GM19395 (cell line): ENCODE measurements around the gene USH1C.

Experiments used
- ATAC-seq: cut with Tn5 transposase; IDR thresholded peaks from one replicate; pipeline ENCODE4 v1.9.1; 2021; ENCODE audit warnings: mild to moderate bottlenecking, moderate library complexity; ENCODE audit not compliant: unreplicated experiment

USH1C gene

DNA sequence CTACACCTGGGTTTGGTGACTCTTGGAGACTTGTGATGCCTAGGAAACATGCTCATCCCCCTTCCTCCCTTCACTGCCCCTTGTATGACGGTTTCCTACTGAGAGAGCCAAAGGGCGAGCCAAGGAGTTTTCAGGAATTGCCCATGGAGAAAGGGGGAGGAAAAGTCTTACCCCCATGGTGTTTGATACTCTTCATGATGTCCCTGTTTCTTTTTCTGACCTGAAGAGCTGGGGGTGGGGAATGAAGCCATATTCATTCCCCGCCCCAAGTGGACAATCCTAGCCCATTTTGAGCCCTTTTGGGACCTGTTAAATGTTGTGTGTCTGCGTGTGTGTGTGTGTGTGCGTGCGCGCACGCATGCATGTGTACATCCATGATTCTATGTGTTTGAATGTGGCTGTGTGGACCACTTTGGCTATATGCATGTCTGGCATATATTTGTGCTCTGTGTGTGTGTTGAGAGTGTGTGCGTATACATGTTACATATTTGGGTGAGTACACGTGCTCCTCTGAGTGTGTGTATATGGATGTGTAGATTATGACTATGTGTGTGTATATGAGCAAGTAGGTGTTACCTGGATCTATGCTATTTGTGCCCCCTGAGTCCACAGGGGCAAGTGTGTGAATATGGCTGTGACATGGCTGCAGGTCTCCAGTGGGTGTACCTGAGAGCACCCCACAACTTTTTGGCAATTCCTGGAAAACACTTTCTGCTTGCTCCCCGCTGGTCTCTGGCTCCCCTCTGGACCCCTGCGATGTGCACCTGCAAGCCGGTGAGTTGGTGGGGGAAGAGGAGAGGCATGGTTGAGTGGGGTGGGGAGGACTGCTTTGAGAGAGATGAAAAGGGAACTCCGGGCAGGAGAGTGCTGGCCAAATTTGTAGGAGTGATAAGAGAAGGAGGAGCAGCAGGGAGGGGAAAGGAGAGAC is 27.5 kb upstream of the USH1C start:
- ATAC-seq, result no peak

- ATAC-seq, result no peak
These were observed 25.8 kb upstream of the USH1C start for GRCh38 chr11:17570034-17570433.

DNA sequence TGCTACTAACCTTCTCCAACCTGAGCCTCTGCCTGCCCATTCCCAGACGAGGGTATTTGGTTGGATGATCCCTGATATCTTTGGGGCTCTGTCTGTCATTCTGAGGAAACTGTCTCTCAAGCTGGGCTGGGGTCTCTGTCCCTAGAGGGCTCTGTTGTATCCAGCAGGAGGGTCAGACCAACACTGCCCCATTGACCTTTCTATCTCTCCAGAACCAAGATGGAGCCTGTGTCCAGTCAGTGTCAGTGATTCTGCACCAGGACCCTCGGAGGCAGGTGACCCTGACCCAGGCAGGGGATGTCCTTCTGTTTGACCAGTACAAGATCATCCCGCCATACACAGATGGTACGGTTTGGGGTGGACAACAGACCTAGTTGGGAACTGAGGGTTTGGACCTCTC is 24.7 kb upstream of the USH1C start:
- no peak for ATAC-seq

- no peak for ATAC-seq
These were observed 20.4 kb upstream of the USH1C start for GRCh38 chr11:17564687-17565042.

GRCh38 chr11:17563961-17564686 is 19.9 kb upstream of the USH1C start:
- no peak for ATAC-seq

DNA sequence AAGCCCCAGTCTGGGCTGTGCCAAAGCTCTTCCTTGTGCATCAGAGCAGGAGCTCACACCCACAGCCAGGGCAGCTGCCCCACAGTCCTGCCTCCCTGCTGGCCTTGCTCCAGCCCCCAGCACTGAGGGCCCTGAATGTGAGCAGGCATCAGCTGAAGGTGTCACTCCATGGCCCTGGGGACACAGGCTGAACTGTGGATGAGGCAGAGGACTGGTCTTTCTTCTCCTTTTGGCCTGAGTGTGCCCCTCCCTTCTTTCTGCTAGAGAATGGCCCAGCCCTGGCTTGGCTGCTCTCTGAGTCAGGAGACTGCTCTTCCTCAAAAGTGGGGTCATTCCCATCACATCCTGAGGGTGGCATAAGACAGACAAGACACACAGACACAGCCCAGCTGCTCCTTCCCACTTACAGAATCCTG is 19.0 kb upstream of the USH1C start:
- no peak for ATAC-seq

GRCh38 chr11:17561526-17561925 is 17.3 kb upstream of the USH1C start:
- ATAC-seq, result no peak

- ATAC-seq, result no peak
These were observed 16.8 kb upstream of the USH1C start for GRCh38 chr11:17561111-17561415.

- ATAC-seq, result no peak
These were observed 16.3 kb upstream of the USH1C start for GRCh38 chr11:17560281-17561110.

- ATAC-seq, result no peak
These were observed 15.3 kb upstream of the USH1C start for GRCh38 chr11:17559341-17560087.

- ATAC-seq, result no peak
These were observed 14.7 kb upstream of the USH1C start for GRCh38 chr11:17558916-17559315.

DNA sequence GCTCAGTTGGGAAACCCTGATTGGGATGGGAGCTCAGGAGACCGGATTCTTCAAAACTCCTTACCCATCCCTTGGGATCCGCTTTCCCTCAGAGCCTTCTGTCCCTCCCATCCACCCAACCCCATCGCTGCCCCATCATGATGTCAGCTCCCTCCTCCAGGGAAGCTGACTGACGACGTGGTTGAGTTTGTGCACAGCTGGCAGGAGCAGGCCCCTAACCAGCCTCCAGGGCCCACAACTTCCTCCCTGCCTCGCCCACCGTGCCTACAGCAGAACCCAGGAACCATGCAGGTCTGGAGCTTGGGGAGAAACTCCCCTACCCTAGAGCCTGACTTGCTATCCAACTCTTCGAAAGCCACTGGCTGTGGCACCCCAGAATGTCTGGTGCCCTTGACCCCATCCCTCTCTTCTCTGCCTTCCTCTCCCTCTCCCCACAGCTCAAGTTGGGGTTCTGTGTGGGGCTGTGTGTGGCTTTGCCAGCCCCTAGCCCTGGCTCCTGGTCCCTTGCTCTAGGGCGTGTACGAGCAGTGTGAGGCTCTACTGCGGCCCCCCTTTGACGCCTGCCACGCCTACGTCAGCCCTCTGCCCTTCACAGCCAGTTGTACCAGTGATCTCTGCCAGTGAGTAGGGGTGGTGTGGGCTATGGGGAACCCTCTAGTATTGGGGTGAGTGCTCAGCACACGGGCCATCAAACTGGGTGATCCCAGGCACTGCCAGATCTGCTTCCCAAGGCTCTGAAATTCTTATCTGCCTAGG is 14.0 kb upstream of the USH1C start:
- no peak for ATAC-seq

DNA sequence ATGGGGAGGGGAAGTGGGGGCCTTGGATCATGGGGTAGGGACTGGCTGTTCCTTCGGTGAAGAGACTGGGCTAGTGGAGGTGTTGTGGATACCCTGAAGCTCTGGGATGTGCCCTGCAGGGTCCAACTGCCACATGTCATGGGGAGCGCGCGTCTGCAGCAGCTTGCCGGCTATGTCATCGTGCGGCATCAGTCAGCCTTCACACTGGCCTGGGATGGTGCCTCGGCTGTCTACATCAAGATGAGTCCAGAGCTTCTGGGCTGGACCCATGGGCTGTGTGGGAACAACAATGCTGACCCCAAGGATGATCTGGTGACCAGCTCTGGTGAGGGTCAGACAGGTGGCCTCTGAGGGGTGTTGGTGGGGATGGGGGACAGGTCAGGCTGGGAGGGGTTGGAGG is 12.8 kb upstream of the USH1C start:
- no peak for ATAC-seq

DNA sequence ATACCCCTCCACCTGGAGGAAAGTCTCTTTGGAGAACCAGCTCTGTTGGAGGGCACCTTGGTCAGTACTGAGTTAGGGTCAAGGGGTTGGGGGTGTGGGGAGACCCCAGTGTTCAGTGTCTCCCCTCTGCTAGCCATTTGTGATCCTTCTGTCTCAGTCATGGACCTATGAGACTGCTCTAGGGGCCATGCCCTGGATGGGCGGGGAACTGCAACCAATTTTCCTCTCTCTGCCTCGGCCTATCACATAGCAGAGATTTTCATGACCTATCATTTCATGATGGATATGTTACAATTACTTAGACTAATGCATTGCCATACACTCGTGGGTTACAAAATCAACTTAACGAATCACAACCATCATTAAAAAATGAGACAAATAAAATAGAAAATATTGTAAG is 10.3 kb upstream of the USH1C start:
- no peak for ATAC-seq

DNA sequence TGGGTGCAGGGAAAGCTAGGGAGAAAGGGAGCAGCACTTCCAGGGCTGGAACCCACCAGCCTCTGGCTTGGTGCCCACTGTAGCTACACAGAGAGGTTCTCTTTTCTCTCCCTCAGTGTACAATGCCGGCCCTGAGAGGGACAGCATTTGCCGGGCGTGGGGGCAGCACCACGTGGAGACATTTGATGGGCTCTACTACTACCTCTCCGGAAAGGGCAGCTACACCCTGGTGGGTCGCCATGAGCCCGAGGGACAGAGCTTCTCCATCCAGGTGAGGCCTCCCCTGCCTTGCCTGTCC is 9.0 kb upstream of the USH1C start:
- ATAC-seq, result no peak

DNA sequence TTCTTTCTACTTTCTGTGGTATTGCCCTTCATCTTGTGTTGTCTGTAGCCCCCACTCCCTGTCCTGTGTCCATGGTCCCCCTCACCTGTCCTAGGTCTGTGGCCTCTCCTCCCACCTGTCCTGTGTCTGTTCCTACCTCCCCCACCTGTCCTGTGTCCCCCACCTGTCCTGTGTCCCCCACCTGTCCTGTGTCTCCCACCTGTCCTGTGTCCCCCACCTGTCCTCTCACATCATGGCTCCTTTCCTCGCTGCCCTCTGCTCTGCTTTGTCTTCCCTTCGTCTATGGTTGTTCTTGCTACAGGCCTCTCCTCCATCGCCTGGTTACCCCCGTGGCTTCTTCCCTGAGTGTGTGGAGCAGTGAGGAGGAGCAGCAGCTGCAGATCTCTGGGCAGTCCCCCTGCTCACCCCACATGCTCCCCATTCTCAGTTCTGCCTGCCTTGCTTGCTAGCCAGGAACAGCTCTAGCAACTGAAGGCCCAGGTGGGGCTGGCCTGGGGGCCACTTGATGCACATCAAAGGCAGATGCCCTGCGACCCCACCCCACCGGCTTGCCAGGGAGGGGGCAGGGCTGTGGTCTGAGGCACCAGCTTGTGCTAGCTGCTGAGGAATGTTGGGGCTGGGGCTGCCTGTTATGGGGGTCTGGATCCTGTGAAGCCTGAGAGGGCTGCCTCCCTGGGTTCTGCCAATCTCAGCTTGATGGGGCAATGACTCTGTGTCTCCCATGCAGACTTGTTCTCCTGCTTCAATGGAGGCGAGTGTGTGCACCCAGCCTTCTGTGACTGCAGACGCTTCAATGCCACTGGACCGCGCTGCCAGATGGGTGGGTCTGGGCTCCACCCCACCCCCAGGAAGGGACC is 8.4 kb upstream of the USH1C start:
- ATAC-seq, result no peak

DNA sequence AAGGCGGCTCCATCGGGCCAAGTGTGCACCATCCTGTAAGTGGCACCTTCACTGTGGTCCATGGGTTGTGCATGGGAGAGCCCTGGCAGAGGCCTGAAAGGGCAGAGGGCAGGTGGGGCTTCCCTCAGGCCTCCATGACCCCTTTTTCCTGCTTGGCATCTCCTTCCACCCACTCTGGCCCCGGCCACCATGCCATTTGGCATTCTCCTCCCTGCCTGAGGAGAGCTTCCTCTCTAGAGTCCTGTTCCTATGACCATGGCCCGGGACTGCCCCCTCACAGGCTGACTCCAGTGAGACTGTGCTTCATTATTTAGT is 7.8 kb upstream of the USH1C start:
- no peak for ATAC-seq

DNA sequence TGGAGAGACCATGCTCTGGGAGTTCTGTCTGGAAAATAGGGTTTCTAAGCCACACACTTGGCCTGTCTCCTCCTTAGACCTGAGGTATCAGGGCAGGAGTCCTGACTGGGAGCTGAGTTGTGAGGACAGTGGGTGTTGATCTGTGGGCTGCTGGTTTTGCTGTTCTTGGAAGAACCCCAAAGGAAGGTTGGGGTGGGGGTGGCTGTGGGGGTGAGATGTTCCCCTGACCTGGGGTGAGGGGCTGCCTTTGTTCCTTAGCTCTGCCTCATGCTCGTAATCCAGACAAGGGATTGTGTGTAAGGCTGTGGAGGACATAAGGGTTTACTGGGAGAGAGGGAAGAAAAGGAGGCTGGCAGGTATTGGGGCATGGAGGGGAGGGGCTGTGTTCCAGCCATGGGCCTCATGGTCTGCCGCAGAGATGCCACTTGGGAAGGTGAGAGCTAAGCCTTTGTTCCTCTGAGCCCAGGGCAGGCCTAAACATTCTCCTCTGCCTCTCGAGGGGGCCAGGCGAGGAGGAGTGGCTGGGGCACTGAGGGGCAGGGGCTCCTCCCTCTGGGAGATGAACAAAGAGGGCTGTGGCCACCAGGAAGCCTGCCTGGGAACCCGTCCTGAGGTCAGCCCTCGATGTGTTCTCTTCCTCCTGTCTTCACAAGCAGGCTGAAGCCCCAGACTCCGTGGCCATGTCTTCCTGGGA is 7.3 kb upstream of the USH1C start:
- ATAC-seq, result no peak
